Activated naive CD4-positive, alpha-beta T cell treated with anti-CD3 and anti-CD28 coated beads, Interleukin-2, amount 50 U/mL, for 24 hours (primary cell): Measurements from ENCODE around the gene CADM3.
A peak's percentile ranks its signal among the peaks of the same experiment; 100 is the strongest.

Experiments used
- H3K27ac Mint-ChIP-seq: one replicate; pipeline ENCODE4 v1.8.0; 2021; ENCODE audit warnings: mild to moderate bottlenecking, mixed read lengths
- H3K27me3 Mint-ChIP-seq: one replicate; pipeline ENCODE4 v1.8.0; 2021; ENCODE audit warnings: mixed read lengths
- H3K36me3 Mint-ChIP-seq: one replicate; pipeline ENCODE4 v1.8.0; 2021; ENCODE audit warnings: mixed read lengths
- H3K4me1 Mint-ChIP-seq: one replicate; pipeline ENCODE4 v1.8.0; 2021; ENCODE audit warnings: mixed read lengths
- H3K4me3 Mint-ChIP-seq: one replicate; pipeline ENCODE4 v1.8.0; 2021; ENCODE audit warnings: mild to moderate bottlenecking, mixed read lengths
- H3K9me3 Mint-ChIP-seq: one replicate; pipeline ENCODE4 v1.8.0; 2021; ENCODE audit warnings: mixed read lengths

CADM3 gene

GRCh38 chr1:159171254-159171687 lies at the start of gene CADM3:
TSS of gene CADM3 (plus strand) at chr1:159171615. CDS start at chr1:159171766, 151 bp downstream.
- peak within 1 kb of the TSS; percentile 28 for H3K4me3 Mint-ChIP-seq
- H3K9me3 Mint-ChIP-seq: no peaks in the 10 kb centered on the region
- no peaks in the 10 kb centered on the region for H3K36me3 Mint-ChIP-seq
- peaks cover 10% of the 10 kb centered on the region for H3K4me1 Mint-ChIP-seq
- H3K27ac Mint-ChIP-seq: no peak within 1 kb of the TSS
- H3K27me3 Mint-ChIP-seq: peaks cover 45% of the 10 kb centered on the region

- H3K4me1 Mint-ChIP-seq: no peaks in the 10 kb centered on the region
- no peaks in the 10 kb centered on the region for H3K36me3 Mint-ChIP-seq
- peaks cover 10% of the 10 kb centered on the region for H3K27me3 Mint-ChIP-seq
- no peaks in the 10 kb centered on the region for H3K9me3 Mint-ChIP-seq
- no peak overlapping the region for H3K4me3 Mint-ChIP-seq
- no peak overlapping the region for H3K27ac Mint-ChIP-seq
These were observed 49.3 kb upstream of the CADM3 start for GRCh38 chr1:159122005-159122621.

- H3K27me3 Mint-ChIP-seq: peaks cover 9% of the 10 kb centered on the region
- H3K36me3 Mint-ChIP-seq: no peaks in the 10 kb centered on the region
- no peaks in the 10 kb centered on the region for H3K4me1 Mint-ChIP-seq
- H3K9me3 Mint-ChIP-seq: no peaks in the 10 kb centered on the region
- H3K4me3 Mint-ChIP-seq: no peak overlapping the region
- no peak overlapping the region for H3K27ac Mint-ChIP-seq
These were observed 47.8 kb upstream of the CADM3 start for GRCh38 chr1:159123587-159123986.

- no peaks in the 10 kb centered on the region for H3K36me3 Mint-ChIP-seq
- peaks cover 6% of the 10 kb centered on the region for H3K27me3 Mint-ChIP-seq
- H3K4me3 Mint-ChIP-seq: no peak overlapping the region
- no peaks in the 10 kb centered on the region for H3K4me1 Mint-ChIP-seq
- no peak overlapping the region for H3K27ac Mint-ChIP-seq
- no peaks in the 10 kb centered on the region for H3K9me3 Mint-ChIP-seq
These were observed 39.0 kb upstream of the CADM3 start for GRCh38 chr1:159132271-159132881.

GRCh38 chr1:159140474-159140873 lies 30.9 kb upstream of the CADM3 start:
- Mint-ChIP-seq H3K4me1 (no peaks in the 10 kb centered on the region), H3K36me3 (no peaks in the 10 kb centered on the region), H3K4me3 (no peak overlapping the region), H3K27me3 (peaks cover 9% of the 10 kb centered on the region), H3K27ac (peak overlapping the region; percentile 14), H3K9me3 (no peaks in the 10 kb centered on the region)

GRCh38 chr1:159141584-159142390 lies 29.6 kb upstream of the CADM3 start:
- H3K36me3 Mint-ChIP-seq: no peaks in the 10 kb centered on the region
- no peak overlapping the region for H3K4me3 Mint-ChIP-seq
- H3K27me3 Mint-ChIP-seq: peaks cover 10% of the 10 kb centered on the region
- no peaks in the 10 kb centered on the region for H3K9me3 Mint-ChIP-seq
- no peaks in the 10 kb centered on the region for H3K4me1 Mint-ChIP-seq
- H3K27ac Mint-ChIP-seq: no peak overlapping the region

- H3K9me3 Mint-ChIP-seq: no peaks in the 10 kb centered on the region
- H3K27me3 Mint-ChIP-seq: peaks cover 8% of the 10 kb centered on the region
- H3K4me3 Mint-ChIP-seq: no peak overlapping the region
- H3K36me3 Mint-ChIP-seq: no peaks in the 10 kb centered on the region
- H3K4me1 Mint-ChIP-seq: no peaks in the 10 kb centered on the region
- no peak overlapping the region for H3K27ac Mint-ChIP-seq
These were observed 29.1 kb upstream of the CADM3 start for GRCh38 chr1:159142391-159142663.

- Mint-ChIP-seq H3K27me3 (peaks cover 6% of the 10 kb centered on the region), H3K27ac (no peak overlapping the region), H3K36me3 (no peaks in the 10 kb centered on the region), H3K9me3 (no peaks in the 10 kb centered on the region), H3K4me1 (no peaks in the 10 kb centered on the region), H3K4me3 (no peak overlapping the region)
These were observed 28.5 kb upstream of the CADM3 start for GRCh38 chr1:159142726-159143510.

- Mint-ChIP-seq H3K9me3 (no peaks in the 10 kb centered on the region), H3K4me1 (no peaks in the 10 kb centered on the region), H3K27ac (no peak overlapping the region), H3K27me3 (peaks cover 4% of the 10 kb centered on the region), H3K36me3 (no peaks in the 10 kb centered on the region), H3K4me3 (no peak overlapping the region)
These were observed 26.8 kb upstream of the CADM3 start for GRCh38 chr1:159144571-159144970.

- peaks cover 6% of the 10 kb centered on the region for H3K27me3 Mint-ChIP-seq
- no peak overlapping the region for H3K4me3 Mint-ChIP-seq
- H3K9me3 Mint-ChIP-seq: no peaks in the 10 kb centered on the region
- no peak overlapping the region for H3K27ac Mint-ChIP-seq
- no peaks in the 10 kb centered on the region for H3K4me1 Mint-ChIP-seq
- H3K36me3 Mint-ChIP-seq: no peaks in the 10 kb centered on the region
These were observed 24.4 kb upstream of the CADM3 start for GRCh38 chr1:159146980-159147379.

- no peak overlapping the region for H3K4me3 Mint-ChIP-seq
- no peaks in the 10 kb centered on the region for H3K9me3 Mint-ChIP-seq
- no peaks in the 10 kb centered on the region for H3K36me3 Mint-ChIP-seq
- H3K4me1 Mint-ChIP-seq: no peaks in the 10 kb centered on the region
- H3K27me3 Mint-ChIP-seq: peaks cover 20% of the 10 kb centered on the region
- no peak overlapping the region for H3K27ac Mint-ChIP-seq
These were observed 19.4 kb upstream of the CADM3 start for GRCh38 chr1:159152031-159152430.

GRCh38 chr1:159161001-159161718 lies 10.3 kb upstream of the CADM3 start:
- peaks cover 5% of the 10 kb centered on the region for H3K4me1 Mint-ChIP-seq
- no peak overlapping the region for H3K27ac Mint-ChIP-seq
- peaks cover 27% of the 10 kb centered on the region for H3K27me3 Mint-ChIP-seq
- no peak overlapping the region for H3K4me3 Mint-ChIP-seq
- no peaks in the 10 kb centered on the region for H3K9me3 Mint-ChIP-seq
- H3K36me3 Mint-ChIP-seq: no peaks in the 10 kb centered on the region

GRCh38 chr1:159161719-159162026 lies 9.7 kb upstream of the CADM3 start:
- Mint-ChIP-seq H3K9me3 (no peaks in the 10 kb centered on the region), H3K4me1 (peaks cover 5% of the 10 kb centered on the region), H3K27ac (no peak overlapping the region), H3K27me3 (peaks cover 29% of the 10 kb centered on the region), H3K4me3 (no peak overlapping the region), H3K36me3 (no peaks in the 10 kb centered on the region)

- Mint-ChIP-seq H3K4me1 (peaks cover 5% of the 10 kb centered on the region), H3K36me3 (no peaks in the 10 kb centered on the region), H3K9me3 (no peaks in the 10 kb centered on the region), H3K4me3 (no peak overlapping the region), H3K27me3 (peaks cover 24% of the 10 kb centered on the region), H3K27ac (no peak overlapping the region)
These were observed 8.7 kb upstream of the CADM3 start for GRCh38 chr1:159162516-159163265.
